ENCODE results near the gene WNK2.

Gene WNK2

DNA sequence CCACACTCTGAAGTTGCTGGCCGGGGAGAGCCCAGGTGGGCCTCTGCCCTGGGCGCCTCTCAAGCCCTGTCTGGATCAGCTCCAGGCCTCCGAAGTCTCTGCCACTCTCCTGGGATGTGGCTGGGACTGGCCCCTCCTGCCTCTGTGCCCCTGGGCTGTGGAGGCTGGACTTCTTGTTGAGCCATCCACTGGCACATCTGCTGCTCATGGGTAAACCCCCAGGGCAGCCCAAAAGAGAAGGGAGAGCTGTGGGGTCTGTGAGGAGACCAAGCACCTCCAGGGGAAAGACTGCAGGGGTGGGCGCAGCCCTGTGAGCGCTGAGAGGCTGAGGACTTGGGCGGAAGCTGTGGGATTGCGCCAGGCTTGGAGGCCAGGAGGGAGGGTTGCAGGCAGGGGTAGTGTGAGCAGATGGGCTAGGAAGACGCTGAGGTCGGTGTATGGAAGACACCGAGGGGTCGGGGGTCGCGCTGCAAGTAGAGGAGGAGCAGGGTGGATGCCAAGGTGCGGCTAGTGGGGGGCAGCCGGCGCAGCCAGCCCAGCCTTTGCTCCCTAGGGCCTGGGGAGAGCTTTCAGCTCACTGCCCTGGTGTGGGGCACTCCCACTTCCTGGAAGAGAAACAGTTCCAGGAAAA lies 118.1 kb downstream of the WNK2 start:
- POLR2A ChIA-PET (ENCODE audit: low non-redundant PET): interaction anchor here (0.6 kb wide), 1 partner anchor 1280 kb away, joined by 4 read pairs; no protein-coding TSS in a partner anchor
- CTCF ChIA-PET: interaction anchor here (0.5 to 4.0 kb wide), 16 partner anchors 10 to 393 kb away, joined by 3 to 29 read pairs (median 4); partner anchors contain the start of gene WNK2
- TF ChIP-seq, protein P1, sequence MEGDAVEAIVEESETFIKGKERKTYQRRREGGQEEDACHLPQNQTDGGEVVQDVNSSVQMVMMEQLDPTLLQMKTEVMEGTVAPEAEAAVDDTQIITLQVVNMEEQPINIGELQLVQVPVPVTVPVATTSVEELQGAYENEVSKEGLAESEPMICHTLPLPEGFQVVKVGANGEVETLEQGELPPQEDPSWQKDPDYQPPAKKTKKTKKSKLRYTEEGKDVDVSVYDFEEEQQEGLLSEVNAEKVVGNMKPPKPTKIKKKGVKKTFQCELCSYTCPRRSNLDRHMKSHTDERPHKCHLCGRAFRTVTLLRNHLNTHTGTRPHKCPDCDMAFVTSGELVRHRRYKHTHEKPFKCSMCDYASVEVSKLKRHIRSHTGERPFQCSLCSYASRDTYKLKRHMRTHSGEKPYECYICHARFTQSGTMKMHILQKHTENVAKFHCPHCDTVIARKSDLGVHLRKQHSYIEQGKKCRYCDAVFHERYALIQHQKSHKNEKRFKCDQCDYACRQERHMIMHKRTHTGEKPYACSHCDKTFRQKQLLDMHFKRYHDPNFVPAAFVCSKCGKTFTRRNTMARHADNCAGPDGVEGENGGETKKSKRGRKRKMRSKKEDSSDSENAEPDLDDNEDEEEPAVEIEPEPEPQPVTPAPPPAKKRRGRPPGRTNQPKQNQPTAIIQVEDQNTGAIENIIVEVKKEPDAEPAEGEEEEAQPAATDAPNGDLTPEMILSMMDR (conservative IDR thresholded peaks at IDR 0.05; ENCODE audit: low read depth): no peak
- H3K27ac ChIP-seq: no peak overlapping the region
- DNase-seq (ENCODE audit: low spot score): no peak

DNA sequence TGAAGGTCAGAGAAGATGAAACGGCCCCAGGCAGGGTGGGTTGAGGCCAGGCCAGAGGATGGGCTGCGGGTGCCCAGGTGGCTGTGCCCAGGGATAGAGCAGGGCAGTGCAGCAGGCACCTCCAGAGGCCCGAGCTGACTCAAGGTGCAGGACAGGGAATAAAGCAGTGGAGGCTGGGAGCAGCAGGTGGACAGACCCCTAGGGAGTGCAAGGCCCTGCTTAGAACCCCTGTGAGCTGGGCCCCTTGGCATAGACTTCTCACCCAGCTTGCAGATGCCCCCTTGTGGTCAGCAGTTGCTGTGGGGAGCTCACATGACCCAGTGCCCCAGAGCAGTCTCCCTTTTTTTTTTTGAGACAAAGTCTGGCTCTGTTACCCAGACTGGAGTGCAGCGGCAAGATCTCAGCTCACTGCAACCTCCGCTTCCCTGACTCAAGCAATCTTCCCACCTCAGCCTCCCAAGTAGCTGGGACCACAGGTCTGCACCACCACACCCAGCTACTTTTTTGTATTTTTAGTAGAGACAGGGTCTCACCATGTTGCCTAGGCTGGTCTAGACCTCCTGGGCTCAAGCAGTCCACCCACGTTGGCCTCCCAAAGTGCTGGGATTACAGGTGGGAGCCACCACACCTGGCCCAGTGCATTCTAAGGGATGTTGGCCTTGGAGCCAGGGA lies 118.8 kb downstream of the WNK2 start:
- TF ChIP-seq, protein P1 (conservative IDR thresholded peaks at IDR 0.05; ENCODE audit: low read depth): peak; percentile 76
- peak; percentile 70 for DNase-seq (ENCODE audit: low spot score)
- CTCF ChIA-PET: interaction anchor here (0.6 to 4.0 kb wide), 19 partner anchors 10 to 299 kb away, joined by 3 to 29 read pairs (median 4); partner anchors contain the start of gene WNK2
- H3K27ac ChIP-seq: no peak overlapping the region
- POLR2A ChIA-PET (ENCODE audit: low non-redundant PET): interaction anchor here (0.6 kb wide), 1 partner anchor 1280 kb away, joined by 4 read pairs; no protein-coding TSS in a partner anchor

DNA sequence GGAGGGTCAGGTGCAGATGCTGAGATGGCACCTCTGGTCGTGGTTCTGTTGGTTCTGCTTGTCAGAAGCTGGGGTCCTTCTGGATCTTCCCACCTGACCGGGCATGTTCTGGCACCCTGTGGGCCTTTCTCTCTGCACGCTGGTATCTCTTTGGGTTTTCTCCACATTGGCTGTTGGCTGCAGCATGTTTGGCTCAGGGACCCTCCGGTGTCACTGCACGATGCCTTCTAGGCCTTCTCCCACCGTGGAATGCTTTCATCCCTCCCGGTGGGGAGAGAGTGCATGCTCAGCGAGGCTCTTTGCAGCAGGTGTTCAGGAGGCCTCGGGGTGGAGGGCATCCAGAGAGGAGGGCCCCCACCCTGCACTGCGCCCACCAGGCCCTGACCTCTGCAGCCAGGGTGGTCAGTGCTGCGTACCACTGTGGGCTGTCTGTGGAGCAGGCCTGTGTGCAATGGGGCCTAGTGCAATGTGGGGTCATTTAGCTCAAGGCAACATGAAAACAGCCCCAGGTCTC lies 119.4 kb downstream of the WNK2 start:
- TF ChIP-seq, protein P1 (conservative IDR thresholded peaks at IDR 0.05; ENCODE audit: low read depth): no peak
- no peak for DNase-seq (ENCODE audit: low spot score)
- ChIA-PET POLR2A (ENCODE audit: low non-redundant PET) (interaction anchor here (0.5 kb wide), 1 partner anchor 42 kb away, joined by 6 read pairs; no protein-coding TSS in a partner anchor), CTCF (interaction anchor here (0.5 to 4.0 kb wide), 13 partner anchors 9 to 194 kb away, joined by 3 to 29 read pairs (median 4); partner anchors contain the start of gene WNK2)
- no peak overlapping the region for H3K27ac ChIP-seq

DNA sequence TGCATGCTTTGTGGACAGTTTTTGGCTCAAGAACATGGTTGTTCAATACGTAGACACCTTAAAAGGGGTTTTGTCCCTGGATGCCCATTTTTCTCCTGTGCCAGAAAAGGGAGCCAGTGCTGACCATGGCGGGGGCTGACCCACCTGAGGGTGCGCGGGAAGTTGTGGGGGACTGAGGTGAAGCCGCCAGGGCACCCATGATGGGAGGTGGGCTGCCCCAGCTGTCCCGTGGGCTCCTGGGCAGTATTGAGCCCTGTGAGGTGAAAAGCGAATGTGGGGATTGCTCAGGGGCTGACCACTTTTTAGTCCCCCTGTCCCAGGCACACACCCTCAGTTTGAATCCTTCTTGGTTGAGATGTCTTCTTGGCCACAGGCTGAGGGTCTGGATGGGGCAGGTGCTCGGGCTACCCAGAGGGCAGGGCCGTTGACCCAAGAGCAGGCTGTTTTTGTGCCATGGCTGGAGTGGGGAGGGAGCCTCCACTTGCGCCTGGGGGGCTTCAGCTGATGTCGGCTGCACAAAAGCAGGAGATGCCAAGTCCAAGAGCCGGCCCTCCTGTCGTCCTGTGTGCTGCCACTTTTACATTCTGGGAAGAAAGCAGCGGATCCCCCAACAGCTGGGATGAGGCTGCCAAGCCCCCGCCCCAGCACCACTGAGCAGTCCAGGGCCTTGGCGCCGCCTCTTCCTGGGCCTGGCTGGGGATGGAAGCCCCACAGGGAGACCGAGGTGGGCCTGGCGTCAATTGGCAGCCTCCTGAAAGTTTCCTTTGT lies 120.1 kb downstream of the WNK2 start:
- POLR2A ChIA-PET (ENCODE audit: low non-redundant PET): interaction anchor here (0.5 kb wide), 1 partner anchor 41 kb away, joined by 6 read pairs; no protein-coding TSS in a partner anchor
- DNase-seq (ENCODE audit: low spot score): no peak

DNA sequence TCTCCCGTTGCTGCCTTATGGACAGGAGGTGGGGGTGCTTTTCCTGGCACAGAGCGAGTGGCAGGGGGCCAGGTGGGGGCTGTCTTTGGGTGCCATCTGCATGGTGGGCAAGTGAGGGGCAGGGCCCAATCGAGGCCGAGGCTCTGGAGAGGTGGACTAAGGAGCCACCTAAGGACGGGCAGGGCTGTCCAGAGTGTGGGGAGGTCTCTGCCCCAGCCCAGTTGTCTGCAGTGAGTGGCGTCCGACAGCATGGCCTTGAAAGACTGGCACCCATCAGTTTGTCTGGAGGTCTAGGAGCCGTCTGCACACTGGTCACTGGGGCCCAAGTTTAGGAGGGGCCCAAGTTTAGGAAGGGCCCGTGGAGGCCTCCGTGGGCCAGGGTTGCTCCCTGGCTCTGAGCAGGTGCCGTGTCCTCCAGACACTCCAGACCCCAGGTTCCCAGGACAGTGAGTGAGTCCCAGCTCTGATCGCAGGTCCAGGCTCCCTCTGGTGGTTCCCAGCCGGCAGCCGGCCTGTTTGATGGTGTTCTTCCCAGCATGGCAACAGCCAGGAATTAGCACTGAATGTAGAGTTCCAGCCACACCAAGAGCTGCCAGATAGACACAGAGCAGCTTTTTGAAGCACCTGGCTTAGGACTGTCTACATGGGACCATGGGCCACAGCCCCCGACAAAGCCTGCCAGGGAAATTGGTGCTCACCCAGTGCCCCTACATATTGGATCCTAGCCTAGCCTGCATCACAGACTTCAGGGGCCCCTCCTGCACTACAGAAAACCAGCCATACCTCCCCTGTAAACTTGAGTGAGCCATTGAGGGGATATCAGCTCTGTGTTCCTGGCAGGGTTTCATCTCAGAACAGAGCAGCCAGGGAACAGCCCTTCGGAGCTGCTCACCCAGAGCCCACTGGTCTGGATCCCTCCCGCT lies 120.9 kb downstream of the WNK2 start:
- no peak overlapping the region for H3K27ac ChIP-seq
- ChIA-PET POLR2A (ENCODE audit: low non-redundant PET) (interaction anchor here (0.6 kb wide), 1 partner anchor 196 kb away, joined by 3 read pairs; no protein-coding TSS in a partner anchor), CTCF (interaction anchor here (0.5 to 4.0 kb wide), 32 partner anchors 10 to 584 kb away, joined by 3 to 29 read pairs (median 4); partner anchors contain the start of gene WNK2)
- DNase-seq (ENCODE audit: low spot score): peak; percentile 81
- TF ChIP-seq, protein P1 (conservative IDR thresholded peaks at IDR 0.05; ENCODE audit: low read depth): peak; percentile 81

More for the DNA sequence above, 120.1 kb downstream of the WNK2 start:
- TF ChIP-seq, protein P1 (conservative IDR thresholded peaks at IDR 0.05; ENCODE audit: low read depth): no peak
- H3K27ac ChIP-seq: no peak overlapping the region
- CTCF ChIA-PET: interaction anchor here (0.5 to 4.0 kb wide), 29 partner anchors 9 to 349 kb away, joined by 3 to 29 read pairs (median 4); partner anchors contain the start of gene WNK2

Measured in RWPE1 (cell line).